ENCODE data around the gene PTPRH.

GRCh38 chr19:55197528-55197927 lies 11.8 kb downstream of the PTPRH start:
- TF ChIP-seq POLR2AphosphoS5 (IDR thresholded peaks at IDR 0.05) (no peak), POLR2A (IDR thresholded peaks at IDR 0.05; ENCODE audit: low read depth) (no peak), CTCF (IDR thresholded peaks at IDR 0.05) (no peak)
